ENCODE data around the gene RREB1. TPM values are rescaled to one million over a fixed set of nuclear protein-coding genes. Genes with fewer than 3 reads are reported as not detected.

Gene RREB1
- total and polyA plus RNA-seq, 2 of the 4 experiments (the other 2 are of a cell fraction), result 8.4 to 14.5 TPM

- ATAC-seq (ENCODE audit: low read depth) (no peak), DNase-seq (no peak)
- H4K91ac ChIP-seq (ENCODE audit: insufficient read depth, low read depth, low read length), result no peak overlapping the region
- ChIA-PET POLR2A (ENCODE audit: unreplicated experiment) (no interaction called here), CTCF (no interaction called here)
- WGBS, 2 experiments (ENCODE audit: extremely low coverage in 2 of 2, insufficient read length in 1 of 2), result 82% methylated on average over 2 of the region's 4 CpGs; no CpG with 5 or more reads in 1 of the 2 experiments
- intact Hi-C loops (cut with micrococcal nuclease), result no loop called here
- peaks cover 20 to 84% of the 10 kb centered on the region in 2 experiments for H3K79me1 ChIP-seq (ENCODE audit: low read depth in 1 of 2, low read length in 2 of 2)
- no peak overlapping the region for H2AK9ac ChIP-seq (replicated peaks; ENCODE audit: low read depth, low read length, poor library complexity)
- TF ChIP-seq RCOR1 (IDR thresholded peaks at IDR 0.05; ENCODE audit: insufficient replicate concordance, low read length) (no peak), MAZ (IDR thresholded peaks at IDR 0.05; ENCODE audit: borderline replicate concordance, low read depth, low read length) (no peak), SMC3 (IDR thresholded peaks at IDR 0.05; ENCODE audit: low read depth, low read length) (no peak), ELK1 (IDR thresholded peaks at IDR 0.05; ENCODE audit: borderline replicate concordance, low read depth, low read length) (no peak), CEBPB (IDR thresholded peaks at IDR 0.05; ENCODE audit: low read depth, low read length) (no peak), RFX5 (IDR thresholded peaks at IDR 0.05; ENCODE audit: low read depth, low read length) (no peak), MAFK (IDR thresholded peaks at IDR 0.05; ENCODE audit: low read depth, low read length) (no peak), USF2 (IDR thresholded peaks at IDR 0.05; ENCODE audit: low read depth, low read length) (no peak), NFE2L2 (IDR thresholded peaks at IDR 0.05; ENCODE audit: low read depth, low read length) (no peak)
- H4K5ac ChIP-seq (ENCODE audit: low read depth, low read length), result no peak overlapping the region
- H3K4me2 ChIP-seq (ENCODE audit: low read depth, low read length), result no peak overlapping the region
- no peak overlapping the region for H3K4ac ChIP-seq (ENCODE audit: low read depth, low read length)
- no peak overlapping the region for H3K9ac ChIP-seq (ENCODE audit: low read depth, low read length)
- H4K8ac ChIP-seq (ENCODE audit: low read depth in 2 of 2, low read length in 2 of 2), result no peak overlapping the region
- H3K23ac ChIP-seq (ENCODE audit: low read depth, low read length), result no peak overlapping the region
- H3K4me1 ChIP-seq (ENCODE audit: control insufficient read depth, insufficient read depth, low read length), result peaks cover 9% of the 10 kb centered on the region
- no peak overlapping the region for H3K18ac ChIP-seq (ENCODE audit: low read depth, low read length)
- no peak overlapping the region for H3K14ac ChIP-seq (replicated peaks; ENCODE audit: low read depth, low read length)
- no peak overlapping the region for H3K4me3 ChIP-seq (ENCODE audit: insufficient read depth, low read depth, low read length)
- H3K56ac ChIP-seq (ENCODE audit: extremely low read depth, insufficient read depth, low read length), result no peak overlapping the region
- H3K9me1 ChIP-seq (ENCODE audit: insufficient read depth, low read length), result peaks cover 31% of the 10 kb centered on the region
- peaks cover 88% of the 10 kb centered on the region for H4K20me1 ChIP-seq (ENCODE audit: insufficient read depth, low read length)
- in situ Hi-C loops (cut with MboI; ENCODE audit: low sequenced_read_pairs), result no loop called here
- no peak overlapping the region for H2AK5ac ChIP-seq (ENCODE audit: low read depth, low read length)
- no TSS peak for BruUV-seq (replicated peaks)
- no peaks in the 10 kb centered on the region for H3K27me3 ChIP-seq (ENCODE audit: control insufficient read depth, insufficient read depth, low read length)
- H2BK20ac ChIP-seq (ENCODE audit: low read depth, low read length), result no peak overlapping the region
- H3K9me3 ChIP-seq (ENCODE audit: control insufficient read depth, insufficient read depth, low read length), result no peaks in the 10 kb centered on the region
- H2BK15ac ChIP-seq (ENCODE audit: low read depth, low read length), result no peak overlapping the region
- H2AFZ ChIP-seq (replicated peaks; ENCODE audit: low read length, poor library complexity), result no peak overlapping the region
- H2BK120ac ChIP-seq (ENCODE audit: low read depth, low read length), result no peak overlapping the region
- no peak overlapping the region for H3K27ac ChIP-seq (ENCODE audit: insufficient read depth, low read length)
- dilution Hi-C loops (cut with HindIII; ENCODE audit: low sequenced_read_pairs, unreplicated experiment), result no loop called here
- H3K36me3 ChIP-seq (ENCODE audit: control insufficient read depth, insufficient read depth, low read length), result peaks cover 5% of the 10 kb centered on the region
- H2BK5ac ChIP-seq (ENCODE audit: low read depth, low read length, poor library complexity, severe bottlenecking), result no peak overlapping the region
Measured at GRCh38 chr6:7126754-7127153, 19.0 kb downstream of the RREB1 start.
